ENCODE measurements around the gene ZNF606. TPM values are rescaled to one million over a fixed set of nuclear protein-coding genes. Genes with fewer than 3 reads are reported as not detected.
A peak's percentile ranks its signal among the peaks of the same experiment; 100 is the strongest.

ZNF606 gene
- total RNA-seq (14.9 and 17.5 TPM in 2 replicates), polyA plus RNA-seq (3.5 and 4.7 TPM in 2 replicates), polyA minus RNA-seq (ENCODE audit: low replicate concordance) (2.4 and 2.8 TPM in 2 replicates)
- 3.3 and 4.0 TPM in 2 replicates for polyA plus RNA-seq (2012)

DNA sequence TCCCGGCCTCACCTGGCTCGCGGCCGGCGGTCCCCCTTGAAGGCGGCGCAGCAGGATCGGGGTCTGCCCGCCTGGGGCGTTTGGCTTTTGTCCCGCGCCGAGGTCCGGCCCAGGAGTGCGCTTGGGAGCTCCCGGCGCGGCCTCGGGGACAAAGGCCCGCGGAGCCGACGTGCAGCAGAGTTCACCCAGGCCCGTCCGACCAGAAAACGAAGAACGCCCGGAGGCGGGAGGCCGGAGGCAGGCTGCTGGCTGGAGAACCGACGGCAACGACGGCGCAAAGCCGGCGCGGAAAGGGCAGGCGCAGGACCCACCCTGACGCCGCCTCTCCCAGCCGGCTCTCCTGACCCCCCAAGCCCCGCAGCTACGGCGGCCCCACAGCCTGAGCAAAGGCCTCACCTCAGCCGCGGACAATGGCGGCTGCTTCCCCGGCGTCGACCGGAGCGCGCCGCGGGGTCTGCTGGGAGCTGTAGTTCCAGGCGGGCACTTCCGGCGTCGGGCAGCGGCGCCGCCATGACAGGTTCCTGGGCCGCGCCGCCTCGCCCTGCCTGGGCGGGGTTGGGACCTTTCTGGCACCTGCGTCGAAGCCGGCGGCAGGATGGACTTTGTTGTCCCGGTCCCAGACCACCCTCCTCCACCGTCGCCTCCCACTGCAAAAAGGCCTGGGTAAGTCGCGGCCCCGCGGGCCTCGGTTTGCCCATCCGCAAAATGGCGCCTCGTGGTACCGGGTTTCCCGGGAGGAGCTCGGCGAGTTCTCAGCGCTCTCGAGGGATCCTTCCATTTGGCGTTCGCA, at the start of gene ZNF606:
Gene ZNF606, minus strand, starts transcription at position 437 of the 790 bp plus-strand sequence. CDS start 1,501 bp downstream, outside the sequence.
- peak within 1 kb of the TSS; percentile 87 for H3K27ac ChIP-seq (ENCODE audit: insufficient read depth, low read length)
- H2AFZ ChIP-seq (ENCODE audit: low read length), result peak within 1 kb of the TSS; percentile 91
- DNase-seq (ENCODE audit: low read depth in 2 of 2), result peak; percentile 89
- peak within 1 kb of the TSS; percentile 95 for H3K9ac ChIP-seq (ENCODE audit: insufficient read depth, low read length)
- TF ChIP-seq EZH2 (IDR thresholded peaks at IDR 0.05; ENCODE audit: low read length, missing control alignments), result no peak
- TF ChIP-seq, protein P1, sequence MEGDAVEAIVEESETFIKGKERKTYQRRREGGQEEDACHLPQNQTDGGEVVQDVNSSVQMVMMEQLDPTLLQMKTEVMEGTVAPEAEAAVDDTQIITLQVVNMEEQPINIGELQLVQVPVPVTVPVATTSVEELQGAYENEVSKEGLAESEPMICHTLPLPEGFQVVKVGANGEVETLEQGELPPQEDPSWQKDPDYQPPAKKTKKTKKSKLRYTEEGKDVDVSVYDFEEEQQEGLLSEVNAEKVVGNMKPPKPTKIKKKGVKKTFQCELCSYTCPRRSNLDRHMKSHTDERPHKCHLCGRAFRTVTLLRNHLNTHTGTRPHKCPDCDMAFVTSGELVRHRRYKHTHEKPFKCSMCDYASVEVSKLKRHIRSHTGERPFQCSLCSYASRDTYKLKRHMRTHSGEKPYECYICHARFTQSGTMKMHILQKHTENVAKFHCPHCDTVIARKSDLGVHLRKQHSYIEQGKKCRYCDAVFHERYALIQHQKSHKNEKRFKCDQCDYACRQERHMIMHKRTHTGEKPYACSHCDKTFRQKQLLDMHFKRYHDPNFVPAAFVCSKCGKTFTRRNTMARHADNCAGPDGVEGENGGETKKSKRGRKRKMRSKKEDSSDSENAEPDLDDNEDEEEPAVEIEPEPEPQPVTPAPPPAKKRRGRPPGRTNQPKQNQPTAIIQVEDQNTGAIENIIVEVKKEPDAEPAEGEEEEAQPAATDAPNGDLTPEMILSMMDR (conservative IDR thresholded peaks at IDR 0.05 in 1 of 2, IDR thresholded peaks at IDR 0.05 in 1 of 2; ENCODE audit: low read depth in 1 of 2, low read length in 2 of 2), result no peak
- H3K9me3 ChIP-seq (ENCODE audit: control insufficient read depth, insufficient read depth, low read depth, low read length), result peaks cover 5% of the 10 kb centered on the region
- no peaks in the 10 kb centered on the region for H3K4me1 ChIP-seq (ENCODE audit: control insufficient read depth, extremely low read depth, insufficient read depth, low read length)
- H4K20me1 ChIP-seq (ENCODE audit: control insufficient read depth, extremely low read depth, insufficient read depth, low read length), result no peaks in the 10 kb centered on the region
- no peaks in the 10 kb centered on the region for H3K27me3 ChIP-seq (ENCODE audit: control insufficient read depth, insufficient read depth, low read length)
- H3K79me2 ChIP-seq (ENCODE audit: control insufficient read depth, insufficient read depth, low read length), result peaks cover 13% of the 10 kb centered on the region
- H3K36me3 ChIP-seq (ENCODE audit: control insufficient read depth, insufficient read depth, low read length), result peaks cover 21% of the 10 kb centered on the region
- H3K4me3 ChIP-seq (replicated peaks in 1 of 4; ENCODE audit: control extremely low read depth in 1 of 4, insufficient read depth in 1 of 4, low read depth in 3 of 4, low read length in 4 of 4), result peak within 1 kb of the TSS; percentile 66 to 95 (median 78)
- peak within 1 kb of the TSS; percentile 91 for H3K4me2 ChIP-seq (ENCODE audit: extremely low read depth, insufficient read depth, low read length)

DNA sequence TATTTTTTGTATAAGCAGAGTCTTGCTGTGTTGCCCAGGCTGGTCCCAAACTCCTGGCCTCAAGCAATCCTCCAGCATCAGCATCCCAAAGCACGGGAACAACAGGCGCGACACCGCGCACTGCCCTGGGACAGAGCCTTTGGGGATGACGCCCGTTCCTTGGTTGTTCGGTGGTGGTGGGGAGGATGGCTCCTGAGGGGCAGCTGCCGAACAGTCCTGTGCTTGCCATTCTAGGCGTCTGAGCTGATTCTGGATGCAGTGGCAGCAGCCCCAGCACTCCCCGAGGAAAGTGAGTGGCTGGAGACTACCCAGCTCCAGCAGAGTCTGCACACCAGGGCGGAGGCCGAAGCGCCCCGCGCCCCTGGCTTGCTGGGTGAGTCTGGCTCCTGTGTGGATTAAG, 49.6 kb upstream of the ZNF606 start:
- DNase-seq (ENCODE audit: low read depth in 2 of 2), result no peak
- no peaks in the 10 kb centered on the region for H3K9me3 ChIP-seq (ENCODE audit: control insufficient read depth, insufficient read depth, low read depth, low read length)
- H3K27me3 ChIP-seq (ENCODE audit: control insufficient read depth, insufficient read depth, low read length), result no peaks in the 10 kb centered on the region

DNA sequence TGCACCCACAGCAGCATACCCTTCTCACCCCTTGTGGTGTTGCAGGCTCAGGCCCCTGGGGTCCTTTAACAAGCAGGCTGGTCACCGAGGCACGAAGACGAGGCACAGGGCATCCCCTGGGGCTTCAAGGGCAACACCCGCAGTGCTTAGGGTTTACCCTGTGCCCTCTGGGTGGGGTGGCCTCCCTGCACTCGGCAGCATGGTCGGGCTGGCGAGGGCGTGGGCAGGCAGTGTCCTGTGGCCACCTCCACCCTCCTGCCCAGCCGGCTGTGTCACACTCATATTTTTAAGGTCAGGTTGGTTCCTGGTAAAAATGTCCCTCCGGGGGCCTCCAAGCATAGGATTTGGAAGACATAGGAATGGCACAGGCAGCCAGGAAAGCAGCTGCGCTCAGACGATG, 45.1 kb upstream of the ZNF606 start:
- no peak overlapping the region for H3K4me3 ChIP-seq (replicated peaks in 1 of 4; ENCODE audit: control extremely low read depth in 1 of 4, insufficient read depth in 1 of 4, low read depth in 3 of 4, low read length in 4 of 4)
- no peaks in the 10 kb centered on the region for H3K9me3 ChIP-seq (ENCODE audit: control insufficient read depth, insufficient read depth, low read depth, low read length)

More for the DNA sequence above, 49.6 kb upstream of the ZNF606 start:
- Histone ChIP-seq H3K4me2 (ENCODE audit: extremely low read depth, insufficient read depth, low read length) (no peak overlapping the region), H3K9ac (ENCODE audit: insufficient read depth, low read length) (no peak overlapping the region), H4K20me1 (ENCODE audit: control insufficient read depth, extremely low read depth, insufficient read depth, low read length) (no peaks in the 10 kb centered on the region), H2AFZ (ENCODE audit: low read length) (no peak overlapping the region), H3K27ac (ENCODE audit: insufficient read depth, low read length) (no peak overlapping the region), H3K4me3 (replicated peaks in 1 of 4; ENCODE audit: control extremely low read depth in 1 of 4, insufficient read depth in 1 of 4, low read depth in 3 of 4, low read length in 4 of 4) (no peak overlapping the region), H3K4me1 (ENCODE audit: control insufficient read depth, extremely low read depth, insufficient read depth, low read length) (no peaks in the 10 kb centered on the region), H3K79me2 (ENCODE audit: control insufficient read depth, insufficient read depth, low read length) (no peaks in the 10 kb centered on the region), H3K36me3 (ENCODE audit: control insufficient read depth, insufficient read depth, low read length) (no peaks in the 10 kb centered on the region)
- TF ChIP-seq, protein P1 (conservative IDR thresholded peaks at IDR 0.05 in 1 of 2, IDR thresholded peaks at IDR 0.05 in 1 of 2; ENCODE audit: low read depth in 1 of 2, low read length in 2 of 2), result no peak
- TF ChIP-seq EZH2 (IDR thresholded peaks at IDR 0.05; ENCODE audit: low read length, missing control alignments), result no peak

More for the DNA sequence above, 45.1 kb upstream of the ZNF606 start:
- Histone ChIP-seq H3K27ac (ENCODE audit: insufficient read depth, low read length) (no peak overlapping the region), H2AFZ (ENCODE audit: low read length) (no peak overlapping the region), H4K20me1 (ENCODE audit: control insufficient read depth, extremely low read depth, insufficient read depth, low read length) (no peaks in the 10 kb centered on the region), H3K9ac (ENCODE audit: insufficient read depth, low read length) (no peak overlapping the region), H3K4me2 (ENCODE audit: extremely low read depth, insufficient read depth, low read length) (no peak overlapping the region), H3K79me2 (ENCODE audit: control insufficient read depth, insufficient read depth, low read length) (no peaks in the 10 kb centered on the region), H3K36me3 (ENCODE audit: control insufficient read depth, insufficient read depth, low read length) (no peaks in the 10 kb centered on the region), H3K27me3 (ENCODE audit: control insufficient read depth, insufficient read depth, low read length) (no peaks in the 10 kb centered on the region), H3K4me1 (ENCODE audit: control insufficient read depth, extremely low read depth, insufficient read depth, low read length) (no peaks in the 10 kb centered on the region)
- no peak for DNase-seq (ENCODE audit: low read depth in 2 of 2)
- TF ChIP-seq EZH2 (IDR thresholded peaks at IDR 0.05; ENCODE audit: low read length, missing control alignments), result no peak
- TF ChIP-seq, protein P1 (conservative IDR thresholded peaks at IDR 0.05 in 1 of 2, IDR thresholded peaks at IDR 0.05 in 1 of 2; ENCODE audit: low read depth in 1 of 2, low read length in 2 of 2), result no peak

Data from fibroblast of lung (primary cell).